Frontal cortex (tissue), 4 donors: ENCODE measurements around the gene HSPA14. TPM values are rescaled to one million over a fixed set of nuclear protein-coding genes. Genes with fewer than 3 reads are reported as not detected.
"Not testable (repeated sequence)": the region's sequence is repeated elsewhere in the genome, so short reads cannot be mapped to it uniquely, and the experiment has no call there.

Experiments used
- DNase-seq, 2 donors: peaks; one replicate each; pipeline ENCODE4 v3.0.0; 2012; ENCODE audit warnings: low spot score in 2 of 2
- FAIRE-seq: peaks from 2 replicates; lab custom pipeline; 2012; peaks lifted over from hg19 to GRCh38; lab: Jason Lieb, UNC
- total RNA-seq: library from RNA; depleted of rRNA; stranded (reverse); fragments of >200 nt; gene quantifications from one replicate; pipeline ENCODE4 v1.2.3, GENCODE V29; 2014
- donor health status: control.
- donor health status: control.
- donor health status: control.

Gene HSPA14
- total RNA-seq, 1 donor from 2014 or later = 14.7 TPM

DNA sequence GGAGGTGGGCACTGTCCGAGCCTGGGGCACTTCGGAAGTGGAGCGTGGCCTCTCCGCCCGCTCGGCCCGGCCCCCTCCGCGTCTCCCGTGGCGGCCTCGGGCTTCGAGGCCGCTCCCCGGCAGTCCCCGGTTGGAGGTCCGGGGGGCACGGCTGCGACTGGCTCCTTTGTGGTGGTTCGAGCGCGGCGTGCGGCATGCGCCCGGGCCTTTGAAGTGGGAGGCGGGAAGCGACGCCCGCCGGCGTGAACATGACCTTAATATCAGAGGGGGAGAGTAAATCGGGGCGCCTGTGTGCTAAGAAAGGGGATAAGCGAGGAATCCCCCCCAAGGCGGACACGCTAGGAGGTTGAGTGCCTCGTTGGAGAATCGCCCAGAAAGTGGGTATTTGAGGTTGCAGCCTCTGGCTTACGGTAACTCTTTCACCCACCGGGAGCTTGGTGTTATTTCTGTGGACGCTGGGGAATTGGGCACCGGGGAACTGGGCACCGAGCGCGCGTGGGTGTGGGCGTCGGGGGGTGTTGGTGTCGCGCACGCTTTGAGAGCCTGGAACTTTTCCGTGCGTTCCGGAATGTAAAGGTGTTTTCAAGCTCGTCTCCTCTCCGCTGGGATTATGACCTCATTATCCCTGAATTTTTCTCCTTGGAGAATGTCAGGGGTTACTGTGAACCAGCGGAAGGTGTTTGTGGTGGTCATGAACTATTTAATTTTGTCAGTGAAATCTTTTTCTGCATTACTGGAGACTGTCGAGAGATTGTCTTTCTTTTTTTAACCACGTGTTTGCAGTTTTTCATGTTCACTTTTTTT, 41.2 kb downstream of the HSPA14 start:
- peak in 1 of 2 donors; percentile 30 for DNase-seq

DNA sequence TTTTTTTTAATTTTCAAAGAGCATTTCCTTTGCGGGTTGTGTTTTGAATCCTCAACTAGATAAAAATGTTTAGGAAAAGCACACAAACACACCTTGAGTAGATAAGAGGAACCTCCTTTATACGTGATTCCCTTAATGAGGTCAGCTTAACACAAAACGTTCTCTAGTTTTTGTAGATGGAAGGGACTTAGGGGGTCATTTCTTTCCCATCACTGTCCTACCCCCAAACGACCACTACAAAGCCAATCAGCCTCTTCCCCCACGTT, 41.8 kb downstream of the HSPA14 start:
- no peak for FAIRE-seq

More for the DNA sequence above, 41.2 kb downstream of the HSPA14 start:
- no peak for FAIRE-seq

DNA sequence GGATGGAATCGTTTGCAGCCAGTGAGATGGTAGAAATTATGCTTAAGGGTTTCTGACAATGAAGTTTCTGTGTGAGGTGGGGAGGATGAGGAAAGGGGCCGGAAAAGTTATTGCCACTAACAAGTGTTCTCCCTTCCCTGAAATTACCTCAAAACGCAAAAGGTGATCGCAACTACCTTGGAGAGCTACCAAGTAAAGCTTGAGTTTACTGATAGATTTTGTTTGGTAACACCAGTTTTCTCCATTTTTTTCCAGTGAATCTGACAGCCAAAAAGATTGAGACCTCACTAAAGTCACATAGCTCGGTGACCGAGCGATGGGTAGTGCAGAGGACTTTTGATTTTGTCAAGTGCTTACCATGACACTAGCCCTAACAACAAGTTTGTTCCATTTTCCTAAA, 42.1 kb downstream of the HSPA14 start:
- FAIRE-seq (no peak), DNase-seq (no peak)

More for the DNA sequence above, 41.8 kb downstream of the HSPA14 start:
- DNase-seq = no peak

DNA sequence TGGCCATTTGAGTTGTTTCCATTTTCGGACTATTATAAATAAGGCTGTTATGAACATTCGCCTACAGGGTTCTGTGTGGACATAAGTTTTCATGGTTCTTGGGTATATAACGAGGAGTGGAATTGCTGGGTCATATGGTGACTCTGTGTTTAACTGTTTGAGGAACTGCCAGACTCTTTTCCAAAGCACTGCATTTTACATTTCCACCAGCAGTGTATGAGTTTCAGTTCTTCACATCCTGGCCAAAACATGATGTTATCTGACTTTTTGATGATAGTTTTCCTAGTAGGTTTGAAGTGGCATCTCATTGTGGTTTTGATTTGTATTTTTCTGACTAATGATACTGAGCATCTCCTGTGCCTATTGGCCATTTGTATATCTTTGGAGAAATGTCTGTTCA, 46.0 kb downstream of the HSPA14 start:
- DNase-seq = no peak
- FAIRE-seq = no peak

- DNase-seq (no peak), FAIRE-seq (no peak)
Observed at GRCh38 chr10:14889318-14889717, 51.2 kb downstream of the HSPA14 start.

- no peak for DNase-seq
- FAIRE-seq = no peak
Observed at GRCh38 chr10:14891151-14891550, 53.0 kb downstream of the HSPA14 start.

DNA sequence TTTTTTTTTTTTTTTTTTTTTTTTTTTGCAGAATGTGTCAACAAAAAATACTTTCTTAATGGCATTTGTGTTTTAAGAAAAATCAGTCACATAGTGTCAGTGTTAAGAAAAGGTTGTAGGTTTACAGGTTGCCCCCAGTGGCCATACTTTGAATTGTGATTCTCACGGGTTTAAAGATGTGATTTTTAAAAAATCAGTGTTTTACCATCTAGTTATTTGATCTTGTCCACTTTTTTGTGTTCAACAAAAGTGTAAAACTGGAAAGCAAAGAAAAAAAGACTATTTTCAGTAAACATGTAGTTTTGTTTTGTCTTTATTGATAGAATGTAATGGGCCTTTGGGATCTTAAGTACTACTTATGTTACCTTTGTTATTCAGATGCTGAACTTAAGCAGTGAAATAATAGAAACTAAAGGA, 66.2 kb downstream of the HSPA14 start:
- no peak for DNase-seq
- FAIRE-seq = no peak

GRCh38 chr10:14904864-14905263, 66.8 kb downstream of the HSPA14 start:
- DNase-seq (no peak), FAIRE-seq (no peak)

GRCh38 chr10:14905890-14906289, 67.8 kb downstream of the HSPA14 start:
- DNase-seq (no peak), FAIRE-seq (no peak)

DNA sequence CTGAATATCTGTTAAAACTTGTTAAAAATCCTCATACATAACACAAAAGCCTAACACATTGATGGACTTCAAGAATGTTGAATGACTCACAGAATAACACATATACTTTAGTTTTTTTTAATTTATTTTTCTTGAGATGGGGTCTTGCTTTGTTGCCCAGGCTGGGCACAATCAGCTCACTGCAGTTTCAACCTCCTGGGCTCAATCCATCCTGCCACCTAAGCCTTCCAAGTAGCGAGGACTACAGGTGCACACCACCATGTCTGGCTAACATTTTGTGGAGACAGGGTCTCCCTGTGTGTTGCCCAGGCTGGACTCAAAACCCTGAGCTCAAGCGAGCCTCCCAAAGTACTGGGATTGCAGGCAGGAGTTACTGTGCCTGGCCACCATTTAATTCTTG, 68.7 kb downstream of the HSPA14 start:
- no peak for DNase-seq
- no peak for FAIRE-seq

GRCh38 chr10:14907591-14907990, 69.5 kb downstream of the HSPA14 start:
- not testable (repeated sequence) for DNase-seq, FAIRE-seq

GRCh38 chr10:14909101-14909500, 71.0 kb downstream of the HSPA14 start:
- no peak for FAIRE-seq
- no peak for DNase-seq

- FAIRE-seq (no peak), DNase-seq (no peak)
Observed at GRCh38 chr10:14910953-14911352, 72.8 kb downstream of the HSPA14 start.

- FAIRE-seq = no peak
- DNase-seq = no peak
Observed at GRCh38 chr10:14911801-14912200, 73.7 kb downstream of the HSPA14 start.

DNA sequence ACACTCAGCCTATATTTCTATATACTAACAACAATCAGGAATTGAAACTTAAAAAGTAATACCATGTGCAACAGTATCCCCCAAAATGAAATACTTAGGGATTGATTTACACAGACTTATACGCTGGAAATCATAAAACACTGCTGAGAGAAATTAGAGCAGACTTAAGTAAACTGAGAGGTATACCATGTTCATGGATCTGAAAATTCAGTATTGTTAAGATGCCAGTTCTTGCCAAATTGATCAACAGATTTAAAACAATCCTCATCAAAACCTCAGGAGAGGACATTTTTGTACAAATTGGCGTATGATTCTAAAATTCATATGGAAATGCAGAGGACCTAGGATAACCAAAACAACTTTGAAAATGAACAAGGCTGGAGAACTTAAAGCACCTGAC, 78.5 kb downstream of the HSPA14 start:
- FAIRE-seq = no peak
- DNase-seq = no peak

- DNase-seq = no peak
- no peak for FAIRE-seq
Observed at GRCh38 chr10:14917827-14918226, 79.7 kb downstream of the HSPA14 start.

DNA sequence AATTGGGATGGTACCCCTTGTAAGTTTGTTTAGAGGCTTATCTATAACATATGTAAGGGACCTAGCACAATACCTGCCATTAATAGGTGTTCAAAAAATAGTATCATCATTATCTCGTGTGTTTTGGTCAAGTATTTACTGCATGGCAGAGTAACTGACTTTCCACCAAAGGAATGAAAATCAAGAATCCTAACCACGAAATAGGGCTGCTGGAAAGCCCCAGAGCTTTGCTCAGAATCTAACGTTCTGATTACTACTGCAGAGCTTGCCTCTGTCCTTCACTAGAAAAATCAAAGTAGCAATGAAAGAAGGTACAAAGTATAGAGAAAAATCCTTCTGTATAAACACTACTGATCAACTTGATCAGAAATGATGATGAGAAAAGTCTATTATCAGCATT, 80.9 kb downstream of the HSPA14 start:
- DNase-seq = no peak
- no peak for FAIRE-seq

Other genes starting within 250 kb of the HSPA14 start
- gene FAM107B, start 63.4 kb upstream of the HSPA14 start, total RNA-seq = 77.9 TPM
- 0.82 TPM for gene CDNF, start 269 bp upstream of the HSPA14 start, total RNA-seq
- gene MSANTD7, start within 50 bp of the HSPA14 start, total RNA-seq = 31.4 TPM
- 34.6 TPM for gene SUV39H2, start 40.6 kb downstream of the HSPA14 start, total RNA-seq
- 8.2 TPM for gene DCLRE1C, start 115.8 kb downstream of the HSPA14 start, total RNA-seq
- not detected for gene MEIG1, start 121.1 kb downstream of the HSPA14 start, total RNA-seq
- gene OLAH, start 205.6 kb downstream of the HSPA14 start, total RNA-seq = 0.41 TPM